CD4-positive, alpha-beta T cell treated with Interleukin-15 for 1 hour (primary cell): ENCODE results near the gene VPS26B.
"Not testable (repeated sequence)": the region's sequence is repeated elsewhere in the genome, so short reads cannot be mapped to it uniquely, and the experiment has no call there.

ENCODE experiments used
- DNase-seq: peaks from one replicate; pipeline ENCODE4 v3.0.0-alpha.2; 2020

VPS26B gene

GRCh38 chr11:134233729-134234179 lies 9.3 kb downstream of the VPS26B start:
- no peak for DNase-seq

GRCh38 chr11:134235399-134235798 lies 10.9 kb downstream of the VPS26B start:
- no peak for DNase-seq

- no peak for DNase-seq
Measured at GRCh38 chr11:134236834-134237556, 12.5 kb downstream of the VPS26B start.

GRCh38 chr11:134237557-134237922 lies 13.1 kb downstream of the VPS26B start:
- no peak for DNase-seq

- no peak for DNase-seq
Measured at GRCh38 chr11:134238956-134239355, 14.5 kb downstream of the VPS26B start.

- no peak for DNase-seq
Measured at GRCh38 chr11:134240592-134240991, 16.1 kb downstream of the VPS26B start.

- DNase-seq: no peak
Measured at GRCh38 chr11:134242376-134242775, 17.9 kb downstream of the VPS26B start.

GRCh38 chr11:134243913-134244312 lies 19.4 kb downstream of the VPS26B start:
- no peak for DNase-seq

GRCh38 chr11:134244593-134244992 lies 20.1 kb downstream of the VPS26B start:
- no peak for DNase-seq

- no peak for DNase-seq
Measured at GRCh38 chr11:134245434-134245833, 21.0 kb downstream of the VPS26B start.

GRCh38 chr11:134246100-134246499 lies 21.6 kb downstream of the VPS26B start:
- DNase-seq: no peak

GRCh38 chr11:134246678-134247077 lies 22.2 kb downstream of the VPS26B start:
- no peak for DNase-seq

- DNase-seq: no peak
Measured at GRCh38 chr11:134248910-134249480, 24.5 kb downstream of the VPS26B start.

GRCh38 chr11:134250246-134250645 lies 25.8 kb downstream of the VPS26B start:
- DNase-seq: no peak

GRCh38 chr11:134250675-134251074 lies 26.2 kb downstream of the VPS26B start:
- DNase-seq: no peak

GRCh38 chr11:134252346-134253187 lies 28.1 kb downstream of the VPS26B start:
- DNase-seq: no peak

- peak; percentile 96 for DNase-seq
Measured at GRCh38 chr11:134253188-134253993, 28.9 kb downstream of the VPS26B start, which contains the start of the genes ACAD8 and THYN1. TSS of gene ACAD8 (plus strand) at chr11:134253568. CDS start at chr11:134253601, 33 bp downstream. TSS of gene THYN1 (minus strand) at chr11:134253352. CDS start at chr11:134252882, 470 bp downstream.

- no peak for DNase-seq
Measured at GRCh38 chr11:134254433-134255183, 30.1 kb downstream of the VPS26B start.

- DNase-seq: not testable (repeated sequence)
Measured at GRCh38 chr11:134255184-134255561, 30.7 kb downstream of the VPS26B start.

- no peak for DNase-seq
Measured at GRCh38 chr11:134257101-134257500, 32.6 kb downstream of the VPS26B start.

- DNase-seq: no peak
Measured at GRCh38 chr11:134258577-134258976, 34.1 kb downstream of the VPS26B start.

- no peak for DNase-seq
Measured at GRCh38 chr11:134260503-134260902, 36.0 kb downstream of the VPS26B start.
